Neuronal stem cell (in vitro differentiated cells): Measurements from ENCODE around the gene MTHFD1L.
"Not testable (repeated sequence)": the region's sequence is repeated elsewhere in the genome, so short reads cannot be mapped to it uniquely, and the experiment has no call there.

Experiments used
- DNase-seq: peaks from one replicate; pipeline ENCODE4 v3.0.0-alpha.2; 2013; ENCODE audit warnings: low spot score
- H2AFZ ChIP-seq: one replicate; pipeline ENCODE4 v1.6.1; 2013; ENCODE audit warnings: mild to moderate bottlenecking, low read length, inconsistent platforms
- H2AK5ac ChIP-seq: 2 replicates; pipeline ENCODE4 v1.6.1; 2013; ENCODE audit warnings: low read depth, mild to moderate bottlenecking, inconsistent platforms, low read length, moderate library complexity, mixed read lengths
- H2BK120ac ChIP-seq: 2 replicates; pipeline ENCODE4 v1.6.1; 2013; ENCODE audit warnings: low read depth, mild to moderate bottlenecking, inconsistent platforms, low read length, moderate library complexity, mixed read lengths
- H2BK12ac ChIP-seq: one replicate; pipeline ENCODE4 v1.6.1; 2013; ENCODE audit warnings: low read length, inconsistent platforms
- H2BK15ac ChIP-seq: 2 replicates; pipeline ENCODE4 v1.6.1; 2013; ENCODE audit warnings: mild to moderate bottlenecking, low read length, inconsistent platforms, mixed read lengths
- H2BK5ac ChIP-seq: one replicate; pipeline ENCODE4 v1.6.1; 2013; ENCODE audit warnings: inconsistent platforms, mild to moderate bottlenecking, low read length, moderate library complexity
- H3K14ac ChIP-seq: one replicate; pipeline ENCODE4 v1.6.1; 2013; ENCODE audit warnings: low read length, inconsistent platforms
- H3K18ac ChIP-seq: 2 replicates; pipeline ENCODE4 v1.6.1; 2013; ENCODE audit warnings: low read length, inconsistent platforms
- H3K23ac ChIP-seq: 2 replicates; pipeline ENCODE4 v1.6.1; 2013; ENCODE audit warnings: low read depth, mild to moderate bottlenecking, mixed read lengths, low read length, inconsistent platforms; ENCODE audit not compliant: poor library complexity
- H3K27ac ChIP-seq: replicated peaks from 3 replicates; pipeline ENCODE4 v1.5.1; 2013; ENCODE audit warnings: low read length, inconsistent platforms
- H3K27me3 ChIP-seq, 3 experiments: 2 replicates each; pipeline ENCODE4 v1.6.1; 2013; ENCODE audit warnings: low read length in 3 of 3, mild to moderate bottlenecking in 2 of 3, inconsistent platforms in 1 of 3, low read depth in 1 of 3, mixed read lengths in 1 of 3, moderate library complexity in 1 of 3; ENCODE audit not compliant: control insufficient read depth in 3 of 3, insufficient read depth in 3 of 3
- H3K36me3 ChIP-seq, 2 donors: replicated peaks in 1 of 2; 2 replicates each; pipeline ENCODE4 v1.6.1; 2013; ENCODE audit warnings: low read length in 2 of 2; ENCODE audit not compliant: control insufficient read depth in 2 of 2, insufficient read depth in 2 of 2
- H3K4ac ChIP-seq: 2 replicates; pipeline ENCODE4 v1.6.1; 2013; ENCODE audit warnings: inconsistent platforms, mild to moderate bottlenecking, low read length, moderate library complexity
- H3K4me1 ChIP-seq, 2 donors: 1 replicate in 1 of 2; 2 replicates in 1 of 2; pipeline ENCODE4 v1.6.1; 2013; ENCODE audit warnings: low read length in 2 of 2, low read depth in 1 of 2; ENCODE audit not compliant: control insufficient read depth in 2 of 2, insufficient read depth in 1 of 2
- H3K4me2 ChIP-seq: one replicate; pipeline ENCODE4 v1.6.1; 2013; ENCODE audit warnings: mild to moderate bottlenecking, low read length, inconsistent platforms; ENCODE audit not compliant: insufficient read depth, poor library complexity, severe bottlenecking
- H3K4me3 ChIP-seq, 2 donors: 2 replicates each; pipeline ENCODE4 v1.5.1; 2013; ENCODE audit warnings: low read length in 2 of 2, mild to moderate bottlenecking in 2 of 2, inconsistent platforms in 1 of 2, moderate library complexity in 1 of 2
- H3K79me1 ChIP-seq: one replicate; pipeline ENCODE4 v1.6.1; 2013; ENCODE audit warnings: low read depth, mild to moderate bottlenecking, inconsistent platforms, low read length, moderate library complexity
- H3K9ac ChIP-seq: one replicate; pipeline ENCODE4 v1.6.1; 2013; ENCODE audit warnings: mild to moderate bottlenecking, low read depth, low read length, inconsistent platforms; ENCODE audit not compliant: poor library complexity
- H3K9me3 ChIP-seq, 2 donors: replicated peaks in 1 of 2; 2 replicates each; pipeline versions ENCODE3 to v1.6.1; 2013; ENCODE audit warnings: low read length in 2 of 2, mild to moderate bottlenecking in 2 of 2, inconsistent platforms in 1 of 2, low read depth in 1 of 2, mixed read lengths in 1 of 2, moderate library complexity in 1 of 2; ENCODE audit not compliant: control insufficient read depth in 2 of 2, insufficient read depth in 1 of 2
- H4K8ac ChIP-seq: one replicate; pipeline ENCODE4 v1.6.1; 2013; ENCODE audit warnings: low read depth, mild to moderate bottlenecking, inconsistent platforms, low read length, moderate library complexity
- H4K91ac ChIP-seq: one replicate; pipeline ENCODE4 v1.6.1; 2013; ENCODE audit warnings: low read length, low read depth, mild to moderate bottlenecking, inconsistent platforms; ENCODE audit not compliant: poor library complexity
- WGBS, 2 donors: extraction: QIAGEN DNeasy Blood & Tissue Kit; methylation state at CpG; one replicate each; pipeline ENCODE4 v1.1.7; 2013; ENCODE audit warnings: missing lambda C conversion rate in 2 of 2, mixed read lengths in 1 of 2; ENCODE audit not compliant: insufficient read length in 2 of 2, insufficient replicate concordance in 1 of 2; ENCODE audit errors: extremely low coverage in 2 of 2; 5-methylcytosine and 5-hydroxymethylcytosine counted together

The MTHFD1L gene

DNA sequence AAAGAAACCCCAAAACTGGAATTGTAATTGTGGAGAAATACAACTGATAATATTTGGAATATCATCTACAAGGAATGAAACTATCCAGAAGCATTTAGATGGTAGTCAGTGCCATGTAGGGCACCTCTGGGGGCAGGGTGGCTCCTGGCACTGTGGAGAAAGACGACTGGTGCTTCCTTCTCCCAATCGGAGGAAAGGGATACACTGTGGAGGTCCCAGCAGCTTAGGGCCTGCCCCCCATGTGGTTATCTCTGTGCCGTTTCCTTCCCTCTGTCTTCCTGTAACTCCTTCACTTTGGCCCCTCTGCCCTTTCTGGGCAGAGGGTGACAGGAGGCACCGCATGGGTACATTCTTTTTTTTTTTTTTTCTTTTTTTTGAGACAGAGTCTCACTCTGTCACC lies 178.4 kb downstream of the MTHFD1L start:
- H3K4me1 ChIP-seq = peaks cover 18 to 20% of the 10 kb centered on the region in 2 donors
- H3K27ac ChIP-seq = no peak overlapping the region
- DNase-seq = no peak
- H3K18ac ChIP-seq = peak overlapping the region; percentile 38
- peak overlapping the region; percentile 22 for H2BK12ac ChIP-seq
- H2BK5ac ChIP-seq = no peak overlapping the region
- no peak overlapping the region for H2BK15ac ChIP-seq
- H4K8ac ChIP-seq = no peak overlapping the region
- no peak overlapping the region for H3K4ac ChIP-seq
- no peaks in the 10 kb centered on the region for H3K9me3 ChIP-seq
- no peak overlapping the region for H3K23ac ChIP-seq
- no peak overlapping the region for H3K4me2 ChIP-seq
- H4K91ac ChIP-seq = no peak overlapping the region
- no peak overlapping the region for H3K4me3 ChIP-seq
- H3K14ac ChIP-seq = no peak overlapping the region
- H3K79me1 ChIP-seq = peaks cover 2% of the 10 kb centered on the region
- no peaks in the 10 kb centered on the region for H3K27me3 ChIP-seq
- no peak overlapping the region for H3K9ac ChIP-seq
- H2AK5ac ChIP-seq = peak overlapping the region; percentile 56
- H2AFZ ChIP-seq = no peak overlapping the region
- peaks cover 2 to 20% of the 10 kb centered on the region in 2 donors for H3K36me3 ChIP-seq
- no peak overlapping the region for H2BK120ac ChIP-seq
- WGBS, 2 donors = no CpG with 5 or more reads among the region's 4 CpGs

DNA sequence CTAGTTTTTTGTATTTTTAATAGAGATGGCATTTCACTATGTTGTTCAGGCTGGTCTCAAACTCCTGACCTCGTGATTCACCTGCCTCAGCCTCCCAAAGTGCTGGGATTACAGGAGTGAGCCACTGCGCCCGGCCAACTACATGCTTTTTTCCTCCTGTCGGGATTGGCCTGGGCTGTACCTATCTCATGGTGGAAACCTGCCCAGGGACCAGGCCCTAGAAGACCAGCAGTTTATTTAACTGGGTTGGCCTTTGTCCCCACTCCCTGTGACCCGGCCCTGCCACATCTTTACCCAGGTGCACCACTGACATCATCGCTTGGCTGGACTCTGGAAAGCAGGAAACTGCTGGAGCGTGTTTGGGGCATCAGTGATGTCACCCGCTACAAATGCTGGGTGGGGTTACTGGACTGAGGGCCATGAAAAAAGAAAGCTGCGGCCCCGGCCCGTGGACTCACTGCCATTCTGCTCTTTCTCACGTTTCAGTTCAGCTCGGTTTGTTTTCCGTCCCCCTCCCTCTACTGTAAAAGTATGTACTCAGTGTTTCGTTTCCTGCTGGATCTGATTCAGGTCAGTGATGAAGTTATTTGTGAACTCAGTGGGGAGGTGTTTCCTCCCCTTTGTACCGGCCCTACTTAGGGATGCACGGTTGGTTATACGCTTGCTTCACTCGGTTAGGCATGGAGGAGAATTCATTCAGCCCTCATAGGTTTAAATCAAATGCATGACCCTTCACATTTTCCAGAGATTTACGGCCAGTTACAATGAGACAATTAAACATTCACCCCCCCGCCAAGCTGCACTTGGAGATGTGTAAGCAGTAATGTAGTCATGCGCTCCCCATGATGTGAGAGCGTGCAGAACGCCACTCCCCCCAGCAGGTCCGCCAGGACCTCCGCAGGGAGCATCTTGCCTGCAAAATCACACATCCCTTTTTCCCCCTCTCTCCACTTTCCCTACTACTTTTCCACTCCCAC lies 179.3 kb downstream of the MTHFD1L start:
- DNase-seq = no peak
- Histone ChIP-seq H3K14ac (no peak overlapping the region), H2BK5ac (no peak overlapping the region), H2BK12ac (no peak overlapping the region), H3K23ac (no peak overlapping the region), H3K27ac (no peak overlapping the region), H3K9ac (no peak overlapping the region), H2AK5ac (no peak overlapping the region), H3K9me3 (no peaks in the 10 kb centered on the region), H3K4ac (no peak overlapping the region), H2AFZ (peak overlapping the region; percentile 77), H3K4me1 (peaks cover 18 to 20% of the 10 kb centered on the region in 2 donors), H3K4me3 (peak overlapping the region in 1 of 2 donors; percentile 42), H3K4me2 (no peak overlapping the region), H2BK15ac (no peak overlapping the region), H3K36me3 (peaks cover 3 to 18% of the 10 kb centered on the region in 2 donors), H3K79me1 (peaks cover 2% of the 10 kb centered on the region), H4K91ac (no peak overlapping the region), H4K8ac (no peak overlapping the region), H3K18ac (no peak overlapping the region), H2BK120ac (no peak overlapping the region), H3K27me3 (no peaks in the 10 kb centered on the region)
- no CpG with 5 or more reads among the region's 26 CpGs for WGBS, 2 donors

DNA sequence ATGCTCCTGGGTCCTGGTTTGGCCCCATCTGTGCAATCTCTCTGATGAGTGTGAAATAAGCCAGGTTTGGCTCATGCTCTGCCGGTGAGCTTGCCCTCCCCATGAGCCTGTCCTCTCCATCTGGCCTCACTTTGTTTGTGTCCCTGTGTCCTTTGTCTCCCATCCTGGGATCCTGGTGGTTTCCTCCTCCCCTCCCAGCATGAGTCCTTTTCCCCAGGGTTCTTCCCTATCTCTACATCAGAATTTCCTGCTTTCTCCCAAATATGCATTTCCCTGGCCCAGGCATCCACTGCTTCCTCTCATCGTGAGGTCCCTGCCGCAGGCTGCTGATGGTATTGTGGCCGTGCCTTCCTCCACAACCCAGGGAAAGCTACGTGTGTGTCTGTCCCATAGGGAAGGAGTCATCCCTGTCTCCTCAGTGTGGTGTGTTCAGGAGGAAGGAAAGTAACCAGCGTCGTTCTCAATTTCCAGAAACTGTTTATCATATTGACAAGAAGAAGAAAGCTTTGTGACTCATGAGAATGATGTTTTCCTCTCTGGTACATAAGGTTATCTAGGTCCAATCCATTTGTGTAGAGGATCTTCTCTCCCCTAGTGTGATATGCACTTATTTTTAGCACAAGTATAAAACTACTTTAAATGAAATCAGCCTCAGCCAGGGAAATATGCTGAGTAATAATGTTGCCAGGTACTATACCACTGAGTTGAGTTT lies 180.2 kb downstream of the MTHFD1L start:
- not testable (repeated sequence) for H4K8ac ChIP-seq, H2BK120ac ChIP-seq, H2BK12ac ChIP-seq, H2BK15ac ChIP-seq, H3K79me1 ChIP-seq, H3K4ac ChIP-seq, H2BK5ac ChIP-seq, DNase-seq, H4K91ac ChIP-seq, H3K14ac ChIP-seq, H3K4me2 ChIP-seq, H3K4me3 ChIP-seq, H3K23ac ChIP-seq, H2AK5ac ChIP-seq, H3K9me3 ChIP-seq, H3K27me3 ChIP-seq
- Histone ChIP-seq H3K27ac (peak overlapping the region; percentile 10), H2AFZ (peak overlapping the region; percentile 77), H3K18ac (peak overlapping the region; percentile 65), H3K9ac (peak overlapping the region; percentile 38), H3K4me1 (peaks cover 18 to 20% of the 10 kb centered on the region in 2 donors), H3K36me3 (peaks cover 1 to 19% of the 10 kb centered on the region in 2 donors)
- no CpG with 5 or more reads among the region's 7 CpGs for WGBS, 2 donors

DNA sequence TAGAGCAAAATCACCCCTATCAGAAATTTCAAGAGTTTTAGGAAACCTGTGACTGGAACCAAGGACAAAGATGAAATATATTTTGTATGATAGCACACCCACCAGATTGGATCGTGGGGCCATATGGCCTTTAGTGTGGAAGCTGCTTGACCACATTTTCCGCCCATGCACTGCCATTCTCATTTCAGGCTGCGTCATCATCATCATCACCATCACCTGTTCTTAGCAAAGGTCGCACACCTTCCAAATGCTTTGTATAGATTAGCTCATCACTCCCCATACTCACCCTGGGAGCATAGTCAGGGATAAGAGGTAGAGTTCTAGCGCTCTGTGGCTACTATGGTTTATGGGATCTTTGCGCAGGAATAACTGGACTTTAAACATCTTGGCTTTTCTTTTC lies 185.7 kb downstream of the MTHFD1L start:
- no peak overlapping the region for H4K91ac ChIP-seq
- H3K4me1 ChIP-seq = peaks cover 0 to 2% of the 10 kb centered on the region in 2 donors
- no peak overlapping the region for H3K23ac ChIP-seq

More for the DNA sequence above, 185.7 kb downstream of the MTHFD1L start:
- Histone ChIP-seq H3K36me3 (peaks cover 1 to 39% of the 10 kb centered on the region in 2 donors), H4K8ac (no peak overlapping the region), H2BK12ac (no peak overlapping the region), H3K79me1 (no peaks in the 10 kb centered on the region), H3K27me3 (no peaks in the 10 kb centered on the region), H2AFZ (no peak overlapping the region), H3K14ac (no peak overlapping the region), H3K4me2 (no peak overlapping the region), H3K4me3 (no peak overlapping the region), H2BK5ac (no peak overlapping the region), H3K27ac (no peak overlapping the region), H2BK15ac (no peak overlapping the region), H2BK120ac (no peak overlapping the region), H3K9me3 (no peaks in the 10 kb centered on the region), H2AK5ac (no peak overlapping the region), H3K18ac (no peak overlapping the region), H3K9ac (no peak overlapping the region), H3K4ac (no peak overlapping the region)
- no CpG with 5 or more reads among the region's 6 CpGs for WGBS, 2 donors
- DNase-seq = no peak
